ENCODE data around the gene TAS2R46.
"Not testable (repeated sequence)": the region's sequence is repeated elsewhere in the genome, so short reads cannot be mapped to it uniquely, and the experiment has no call there.

Gene TAS2R46

DNA sequence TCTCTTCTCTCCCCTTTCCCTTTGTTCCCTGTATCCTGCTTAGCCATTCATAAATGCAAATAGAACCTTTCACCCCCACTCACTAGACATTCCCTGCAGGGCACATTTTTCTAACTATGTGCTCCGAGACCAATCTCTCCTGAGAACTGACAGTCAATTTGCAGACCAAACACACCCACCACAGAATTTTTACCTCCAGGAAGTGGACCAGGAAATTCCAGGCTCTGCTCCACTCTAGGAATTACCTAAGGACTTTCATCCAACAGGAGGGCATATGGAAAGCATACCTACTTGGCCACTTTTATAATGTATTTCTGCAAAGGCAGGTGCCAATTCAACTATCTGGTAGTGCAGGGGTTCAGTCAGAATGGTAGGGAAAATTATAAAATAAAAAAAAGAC, 8.9 kb upstream of the TAS2R46 start:
- in situ Hi-C loops (cut with MboI; ENCODE audit: low pct_unique_long_range_greater_than_20kb, low sequenced_read_pairs, unreplicated experiment), result no loop called here
- DNase-seq (ENCODE audit: low spot score), result no peak
- no peak for TF ChIP-seq CTCF (IDR thresholded peaks at IDR 0.05; ENCODE audit: extremely low read depth, insufficient read depth, missing control alignments)

GRCh38 chr12:11069854-11070365, 7.8 kb upstream of the TAS2R46 start:
- DNase-seq (ENCODE audit: low spot score), result no peak
- no peak for TF ChIP-seq CTCF (IDR thresholded peaks at IDR 0.05; ENCODE audit: extremely low read depth, insufficient read depth, missing control alignments)
- in situ Hi-C loops (cut with MboI; ENCODE audit: low pct_unique_long_range_greater_than_20kb, low sequenced_read_pairs, unreplicated experiment), result no loop called here

GRCh38 chr12:11067514-11067913, 5.4 kb upstream of the TAS2R46 start:
- TF ChIP-seq CTCF (IDR thresholded peaks at IDR 0.05; ENCODE audit: extremely low read depth, insufficient read depth, missing control alignments), result no peak
- DNase-seq (ENCODE audit: low spot score), result no peak
- in situ Hi-C loops (cut with MboI; ENCODE audit: low pct_unique_long_range_greater_than_20kb, low sequenced_read_pairs, unreplicated experiment), result no loop called here

DNA sequence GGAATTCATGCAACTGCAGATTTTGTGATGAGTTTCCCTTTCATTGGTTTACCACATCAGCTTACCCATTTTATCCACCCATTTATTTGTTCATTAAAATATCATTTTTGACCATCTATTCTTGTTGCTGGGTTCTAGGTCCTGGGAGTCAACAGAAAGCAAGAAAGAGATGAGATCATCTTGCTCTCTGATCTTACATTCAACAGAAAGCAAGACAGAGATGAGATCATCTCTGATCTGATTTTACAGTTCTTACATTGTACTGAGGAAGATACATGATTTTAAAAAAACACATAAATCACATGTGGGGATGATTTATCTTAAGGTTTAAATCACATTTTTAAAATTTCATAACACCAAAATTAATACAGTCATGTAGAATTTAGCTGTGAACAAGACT, 2.3 kb downstream of the TAS2R46 start:
- no peak for DNase-seq (ENCODE audit: low spot score)
- in situ Hi-C loops (cut with MboI; ENCODE audit: low pct_unique_long_range_greater_than_20kb, low sequenced_read_pairs, unreplicated experiment), result no loop called here

DNA sequence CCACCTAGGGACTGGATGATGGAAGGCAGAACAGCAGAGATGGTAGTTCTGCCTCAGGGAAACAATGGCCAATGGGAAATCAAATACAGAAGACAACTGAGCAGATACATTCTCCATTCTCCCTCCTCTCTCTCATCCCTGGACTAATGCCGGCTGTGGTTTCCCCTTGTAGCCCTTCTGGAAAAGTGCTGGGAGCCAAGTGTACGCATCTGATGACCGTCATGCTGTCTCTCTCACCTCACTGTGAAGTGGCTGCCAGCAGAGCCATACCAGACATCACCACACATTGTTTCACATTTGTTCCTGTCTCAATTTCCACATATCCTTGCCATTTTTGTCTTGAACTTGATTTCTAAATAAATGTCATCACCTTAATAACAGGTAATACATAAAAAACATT, 3.1 kb downstream of the TAS2R46 start:
- TF ChIP-seq CTCF (IDR thresholded peaks at IDR 0.05; ENCODE audit: extremely low read depth, insufficient read depth, missing control alignments), result no peak
- in situ Hi-C loops (cut with MboI; ENCODE audit: low pct_unique_long_range_greater_than_20kb, low sequenced_read_pairs, unreplicated experiment), result no loop called here
- DNase-seq (ENCODE audit: low spot score), result no peak

More for the DNA sequence above, 2.3 kb downstream of the TAS2R46 start:
- TF ChIP-seq CTCF (IDR thresholded peaks at IDR 0.05; ENCODE audit: extremely low read depth, insufficient read depth, missing control alignments), result no peak

DNA sequence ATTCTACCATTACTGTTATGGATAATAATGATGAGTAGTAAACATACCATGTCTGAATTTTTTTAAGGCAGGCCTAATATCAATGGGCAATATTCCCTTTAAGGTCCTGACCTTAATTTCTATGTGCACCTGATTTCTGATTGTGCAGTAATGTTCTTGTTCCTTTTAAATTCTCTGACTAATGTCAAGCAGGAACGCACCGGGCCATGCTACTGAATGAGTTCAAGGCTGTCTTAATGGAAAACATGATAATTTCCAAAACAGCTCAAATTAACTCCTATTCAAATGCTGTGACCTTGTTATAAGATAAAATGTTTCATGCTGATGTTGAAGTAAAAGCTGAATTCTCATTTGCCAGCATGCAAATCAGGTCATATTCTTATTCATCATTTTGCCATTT, 6.8 kb downstream of the TAS2R46 start:
- in situ Hi-C loops (cut with MboI; ENCODE audit: low pct_unique_long_range_greater_than_20kb, low sequenced_read_pairs, unreplicated experiment), result no loop called here
- no peak for DNase-seq (ENCODE audit: low spot score)
- no peak for TF ChIP-seq CTCF (IDR thresholded peaks at IDR 0.05; ENCODE audit: extremely low read depth, insufficient read depth, missing control alignments)

DNA sequence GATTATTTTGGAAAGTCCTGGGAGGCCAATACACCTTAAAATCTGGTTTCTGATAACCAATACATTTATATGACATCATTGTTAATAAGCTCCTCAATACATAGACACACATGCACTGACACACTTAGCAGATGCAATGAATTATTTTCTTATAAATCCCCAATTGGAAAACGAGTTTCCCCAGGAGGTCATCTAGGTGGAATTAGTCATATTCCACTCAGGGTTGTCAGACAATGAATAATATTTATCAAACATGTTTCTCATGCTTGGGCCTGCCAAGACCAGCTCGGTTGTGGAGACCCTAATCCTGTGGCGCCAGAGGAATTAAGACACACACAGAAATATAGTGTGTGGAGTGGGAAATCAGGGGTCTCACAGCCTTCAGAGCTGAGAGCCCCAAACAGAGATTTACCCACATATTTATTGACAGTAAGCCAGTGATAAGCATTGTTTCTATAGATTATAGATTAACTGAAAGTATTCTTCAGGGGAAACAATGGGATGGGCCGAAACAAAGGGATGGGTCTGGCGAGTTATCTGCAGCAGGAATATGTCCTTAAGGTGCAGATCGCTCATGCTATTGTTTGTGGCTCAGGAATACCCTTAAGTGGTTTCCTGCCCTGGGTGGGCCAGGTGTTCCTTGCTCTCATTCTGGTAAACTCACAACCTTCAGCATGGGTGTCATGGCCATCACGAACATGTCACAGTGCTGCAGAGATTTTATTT, 12.1 kb downstream of the TAS2R46 start:
- DNase-seq (ENCODE audit: low spot score); in situ Hi-C loops (cut with MboI; ENCODE audit: low pct_unique_long_range_greater_than_20kb, low sequenced_read_pairs, unreplicated experiment): not testable (repeated sequence)

DNA sequence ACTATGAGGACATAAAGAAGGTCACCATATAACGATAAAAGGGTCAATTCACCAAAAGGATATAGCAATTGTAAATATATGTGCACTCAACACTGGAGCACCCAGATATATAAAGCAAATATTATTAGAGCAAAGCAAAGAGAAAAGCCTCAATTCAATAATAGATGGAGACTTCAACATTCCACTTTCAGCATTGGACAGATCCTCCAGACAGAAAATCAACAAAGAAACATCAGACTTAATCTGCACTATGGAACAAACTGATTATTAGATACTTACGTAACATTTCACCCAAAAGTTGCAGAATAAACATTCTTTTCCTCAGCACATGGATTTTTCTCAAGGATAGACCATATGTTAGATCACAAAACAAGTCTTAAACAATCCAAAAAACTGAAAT, 20.7 kb downstream of the TAS2R46 start:
- DNase-seq (ENCODE audit: low spot score); in situ Hi-C loops (cut with MboI; ENCODE audit: low pct_unique_long_range_greater_than_20kb, low sequenced_read_pairs, unreplicated experiment): not testable (repeated sequence)

Measured in GM13977 (cell line).